Nucleus accumbens (tissue), 56 donors: Measurements from ENCODE around the gene SYT1.

Experiments used
- DNase-seq, 56 donors: peaks; one replicate each; lab custom pipeline; 2025; lab: John Stamatoyannopoulos, UW

Gene SYT1

GRCh38 chr12:78888568-78888967 lies 24.0 kb downstream of the SYT1 start:
- peak in 7 of 56 donors; percentile 4 to 64 (median 28) for DNase-seq

GRCh38 chr12:78891646-78892353 lies 27.2 kb downstream of the SYT1 start:
- DNase-seq = no peak

- peak in 6 of 56 donors; percentile 0 to 23 (median 12) for DNase-seq
Observed at GRCh38 chr12:78898416-78898815, 33.8 kb downstream of the SYT1 start.

DNA sequence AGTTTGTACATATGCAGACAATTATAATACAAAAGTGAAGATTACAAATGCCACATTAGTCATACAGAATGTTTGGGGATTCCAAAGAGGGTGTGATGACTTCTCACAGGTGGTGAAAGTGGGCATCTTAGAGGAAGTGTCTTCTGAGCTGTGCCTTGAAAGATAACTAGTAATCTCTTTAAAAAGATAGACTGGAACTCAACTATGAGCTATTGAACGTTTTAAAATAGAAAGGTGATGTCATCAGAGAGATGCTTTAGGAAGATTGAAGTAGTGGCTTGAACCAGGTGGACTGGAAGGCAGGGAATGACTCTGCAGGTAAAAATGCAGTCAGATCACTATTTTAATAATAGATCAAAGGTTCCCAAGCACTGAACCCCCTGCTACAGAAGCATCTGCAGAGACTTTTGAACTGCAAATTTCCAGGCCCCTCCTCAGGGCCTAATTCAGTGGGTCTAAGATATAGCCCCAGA lies 50.3 kb downstream of the SYT1 start:
- no peak for DNase-seq

DNA sequence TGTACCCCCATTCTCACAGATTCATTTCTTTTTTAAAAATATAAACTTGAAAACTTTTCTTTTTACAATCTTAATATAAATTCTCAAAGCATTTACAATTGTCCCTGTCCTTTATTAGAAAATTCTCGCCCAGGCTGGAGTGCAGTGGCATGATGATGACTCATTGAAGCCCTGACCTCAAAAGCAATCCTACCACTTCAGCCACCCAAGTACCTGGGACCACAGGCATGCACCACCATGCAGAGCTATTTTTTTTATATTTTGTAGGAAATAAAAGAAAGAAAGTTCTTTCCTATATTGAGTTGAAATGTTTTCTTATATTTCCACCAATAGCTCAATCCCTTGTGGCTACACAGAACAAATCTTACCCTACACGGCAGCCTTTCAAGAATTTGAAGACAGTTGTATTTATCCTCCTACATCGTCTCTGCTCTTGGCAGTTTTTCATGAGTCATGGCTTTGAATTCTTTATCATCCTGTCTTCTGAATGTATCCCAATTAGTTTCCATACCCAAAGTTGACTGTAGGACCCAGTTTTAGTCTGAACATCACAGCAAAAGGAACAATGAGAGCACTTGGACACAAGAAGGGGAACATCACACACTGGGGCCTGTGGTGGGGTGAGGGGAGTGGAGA lies 52.4 kb downstream of the SYT1 start:
- DNase-seq = peak in 1 of 56 donors; percentile 9

- DNase-seq = peak in 4 of 56 donors; percentile 1 to 38 (median 8)
Observed at GRCh38 chr12:78917513-78917912, 52.9 kb downstream of the SYT1 start.

- no peak for DNase-seq
Observed at GRCh38 chr12:78918268-78918667, 53.7 kb downstream of the SYT1 start.

DNA sequence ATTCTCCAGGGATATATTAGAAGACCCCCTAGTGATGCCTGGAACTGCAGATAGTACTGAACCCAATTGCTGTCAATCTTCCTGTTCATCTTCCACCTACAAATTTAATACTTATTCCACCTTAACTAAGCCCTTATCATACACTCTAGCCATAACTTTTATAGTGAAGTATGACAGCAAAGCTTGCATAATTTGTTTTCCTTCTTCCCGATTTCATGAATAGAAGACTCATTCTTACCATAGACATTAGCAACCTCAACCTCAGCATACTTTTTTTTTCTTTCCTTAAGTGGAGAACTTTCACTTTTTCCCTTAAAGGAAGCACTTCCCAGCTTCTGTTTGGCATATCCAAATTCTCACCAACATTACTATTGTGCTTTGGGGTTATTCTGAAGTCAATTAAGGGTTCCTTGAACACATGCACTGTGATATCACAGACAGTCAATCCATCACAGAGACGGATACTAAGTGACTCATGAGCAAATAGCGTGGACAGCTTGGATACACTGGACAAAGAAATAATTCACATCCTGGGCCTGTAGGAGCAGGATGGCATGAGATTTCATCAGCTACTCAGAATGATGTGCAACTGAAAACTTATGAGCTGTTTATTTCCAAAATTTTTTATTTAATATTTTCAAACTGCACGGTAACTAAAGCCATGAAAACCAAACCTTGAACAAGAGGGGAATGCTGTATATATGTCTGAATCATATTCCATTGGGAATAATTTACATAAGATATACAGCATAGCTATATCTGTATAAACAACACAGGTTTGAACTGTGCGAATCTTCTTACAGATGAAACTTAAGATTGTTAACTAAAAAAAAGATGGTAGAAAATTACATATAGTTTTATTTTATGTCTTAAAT lies 63.9 kb downstream of the SYT1 start:
- DNase-seq = no peak

DNA sequence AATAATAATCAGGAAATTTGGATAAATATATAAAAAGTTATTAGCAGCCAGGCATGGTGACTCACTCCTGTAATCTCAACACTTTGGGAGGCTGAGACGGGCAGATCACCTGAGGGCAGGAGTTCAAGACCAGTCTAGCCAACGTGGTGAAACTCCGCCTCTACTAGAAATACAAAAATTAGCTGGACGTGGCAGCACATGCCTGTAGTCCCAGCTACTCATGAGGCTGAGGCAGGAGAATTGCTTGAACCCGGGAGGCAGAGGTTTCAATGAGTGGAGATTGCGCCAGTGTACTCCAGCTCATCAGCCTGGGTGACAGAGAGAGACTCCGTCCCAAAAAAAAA lies 64.5 kb downstream of the SYT1 start:
- no peak for DNase-seq

DNA sequence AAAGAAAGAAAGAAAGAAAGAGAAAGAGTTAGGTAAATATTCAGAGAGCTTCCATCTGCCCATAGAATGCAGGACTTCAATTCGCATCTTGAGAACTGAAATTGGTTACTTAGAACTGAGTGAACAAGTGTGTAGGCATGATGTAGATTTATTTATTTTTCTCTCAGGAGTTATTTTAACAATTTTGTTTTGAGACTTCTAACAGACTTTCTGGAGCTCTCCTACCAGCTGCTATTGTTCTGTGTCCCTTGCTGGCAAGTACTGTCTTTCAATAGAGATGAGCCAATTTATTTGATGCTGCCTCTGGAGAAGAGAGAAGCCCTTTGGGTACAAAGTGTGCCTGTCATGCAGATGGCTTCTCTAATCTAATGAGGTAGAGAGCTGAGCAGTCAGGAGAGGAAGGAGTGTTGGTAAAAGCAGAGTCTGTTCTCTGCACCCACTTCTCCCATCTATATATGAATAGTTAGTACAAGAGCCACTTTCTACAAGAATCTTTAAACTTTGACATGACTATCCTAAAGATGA lies 67.0 kb downstream of the SYT1 start:
- no peak for DNase-seq

- DNase-seq = no peak
Observed at GRCh38 chr12:78933014-78933413, 68.4 kb downstream of the SYT1 start.

GRCh38 chr12:78938341-78939084 lies 73.9 kb downstream of the SYT1 start:
- DNase-seq = no peak

- DNase-seq = no peak
Observed at GRCh38 chr12:78949532-78949931, 85.0 kb downstream of the SYT1 start.

DNA sequence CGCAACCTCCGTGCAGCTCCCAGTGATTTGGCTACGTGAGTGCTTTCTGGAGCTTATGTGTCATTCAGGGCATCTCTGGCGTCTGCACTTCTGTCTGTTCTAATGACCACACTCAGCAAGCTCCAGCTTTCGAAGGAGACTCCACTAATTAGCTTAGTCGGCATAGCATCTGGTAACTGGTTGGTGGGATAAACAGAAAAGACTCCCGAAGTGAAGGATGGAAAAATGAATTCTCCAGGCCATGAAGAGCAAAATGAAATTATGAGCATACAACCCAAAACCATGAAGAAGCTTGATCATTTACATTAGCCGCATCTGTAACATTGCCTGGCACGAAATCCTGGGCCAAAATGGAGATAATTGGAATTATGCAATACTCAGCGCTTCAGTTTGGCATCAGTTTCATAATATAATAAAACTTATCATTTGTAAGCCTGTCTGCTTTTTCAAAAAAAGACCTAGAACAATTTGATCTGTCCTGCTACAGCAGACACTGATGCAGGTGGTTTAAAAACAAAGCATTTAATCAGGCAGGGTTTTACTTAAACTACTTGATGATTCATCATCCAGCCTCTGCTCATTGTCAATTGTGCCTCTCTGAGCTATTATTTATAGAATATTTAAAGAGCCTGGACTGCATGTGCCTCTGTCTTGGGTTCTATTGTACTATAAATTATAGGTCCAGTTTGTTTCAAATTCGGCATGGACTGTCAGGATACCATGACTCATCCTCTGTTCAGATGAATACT lies 87.4 kb downstream of the SYT1 start:
- DNase-seq = peak in 4 of 56 donors; percentile 1 to 24 (median 2)

GRCh38 chr12:78952552-78952929 lies 88.0 kb downstream of the SYT1 start:
- DNase-seq = no peak

DNA sequence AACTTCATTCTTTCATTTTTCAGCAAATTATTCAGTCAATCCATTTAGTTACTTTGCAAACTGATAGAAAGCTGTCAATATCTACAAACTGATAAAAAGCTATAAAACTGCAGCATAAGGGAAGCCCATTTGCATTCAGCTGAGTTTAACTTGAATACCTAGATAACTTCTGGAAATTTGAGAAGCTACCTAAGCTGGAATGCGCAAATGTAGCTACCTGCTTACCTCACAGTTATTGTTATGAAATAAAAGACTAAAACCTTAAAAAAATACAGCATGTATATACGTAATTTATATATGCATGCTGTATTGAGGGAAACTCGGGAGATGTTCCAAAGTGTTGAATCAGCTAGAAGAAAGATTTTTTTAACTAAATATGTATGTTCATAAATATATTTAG lies 94.4 kb downstream of the SYT1 start:
- no peak for DNase-seq

DNA sequence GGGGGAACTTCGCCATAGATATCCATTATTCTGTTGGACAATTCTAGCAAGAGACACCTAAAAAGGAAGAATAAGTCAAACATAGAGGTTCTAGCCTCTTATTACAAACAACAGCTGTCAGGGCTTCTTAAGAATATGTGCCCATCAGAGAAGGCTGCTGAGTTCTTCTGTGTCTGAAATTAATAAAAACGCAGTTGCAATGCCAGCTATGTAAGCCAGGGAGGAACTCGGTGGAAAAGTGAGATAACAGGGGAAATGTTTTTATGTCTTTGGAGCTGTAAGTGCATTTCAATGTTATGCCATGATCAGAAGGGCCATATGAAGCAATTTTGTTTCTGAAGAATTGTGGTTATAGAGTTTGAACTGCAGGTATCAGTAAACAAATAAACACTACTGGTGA lies 95.0 kb downstream of the SYT1 start:
- DNase-seq = no peak

DNA sequence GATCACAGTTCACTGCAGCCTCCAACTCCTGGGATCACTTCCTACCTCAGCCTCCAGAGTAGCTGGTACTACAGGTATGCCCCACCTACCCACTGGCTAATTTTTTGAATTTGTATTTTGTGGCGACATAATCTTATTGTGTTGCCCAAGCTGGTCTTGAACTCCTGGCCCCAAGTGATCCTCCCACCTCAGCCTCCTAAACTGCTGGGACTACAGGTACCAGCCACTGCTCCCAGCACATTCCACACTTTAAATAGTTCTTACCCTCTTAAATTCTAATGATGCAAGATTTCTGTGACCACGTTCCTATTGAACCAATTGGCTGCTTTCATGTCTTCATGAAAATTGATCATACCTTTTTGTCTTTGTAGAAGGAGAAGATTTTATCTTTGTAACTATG lies 96.6 kb downstream of the SYT1 start:
- DNase-seq = no peak

GRCh38 chr12:78963439-78964227 lies 99.1 kb downstream of the SYT1 start:
- no peak for DNase-seq
